CD4-positive, alpha-beta T cell treated with Interleukin-17A for 4 hours (primary cell): Measurements from ENCODE around the gene RPS15A.

Source experiments
- DNase-seq: peaks from one replicate; pipeline ENCODE4 v3.0.0-alpha.2; 2020; ENCODE audit warnings: mixed read lengths

Gene RPS15A

DNA sequence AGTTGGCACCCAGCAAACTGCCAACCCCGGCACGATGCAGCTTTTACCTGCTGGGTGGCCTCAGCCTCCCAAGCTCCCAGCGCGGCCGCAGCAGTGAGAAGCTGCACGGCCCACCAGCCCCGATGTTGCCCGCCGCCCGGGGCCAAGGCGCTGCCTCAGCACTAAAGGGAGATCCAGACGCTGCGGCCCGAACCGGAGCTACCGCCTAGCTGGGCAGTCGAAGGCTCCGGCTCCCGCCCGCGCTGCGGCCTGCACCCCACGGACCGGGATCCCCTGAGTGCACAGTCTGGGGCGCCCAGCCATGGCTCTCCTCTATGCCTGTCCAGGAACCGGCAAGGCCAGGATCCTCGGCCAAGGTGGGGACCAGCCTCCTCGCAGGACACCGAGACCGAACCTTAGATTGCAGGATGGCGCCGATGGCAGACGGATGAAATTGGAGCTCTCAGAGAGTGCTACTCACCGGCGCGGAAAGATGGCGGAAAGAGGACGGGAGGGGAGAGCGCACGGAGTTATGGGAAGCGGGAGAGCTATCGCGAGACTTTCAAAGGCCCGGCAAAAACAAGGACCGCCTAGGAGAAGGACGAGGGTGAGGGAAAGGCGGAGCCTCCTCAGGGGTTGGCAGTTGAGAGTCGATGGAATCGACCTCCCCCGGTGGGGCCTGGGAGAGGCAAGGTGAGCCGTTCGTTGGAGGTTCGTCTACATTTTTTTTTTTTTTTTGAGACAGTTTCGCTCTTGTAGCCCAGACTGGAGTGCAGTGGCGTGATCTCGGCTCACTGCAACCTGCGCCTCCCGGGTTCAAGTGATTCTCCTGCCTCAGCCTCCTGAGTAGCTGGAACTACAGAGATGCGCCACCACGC is at the start of gene RPS15A:
Gene RPS15A, minus strand, starts transcription at position 485 of the 857 bp plus-strand sequence. CDS start 1,221 bp downstream, outside the sequence.
- peak; percentile 91 for DNase-seq

DNA sequence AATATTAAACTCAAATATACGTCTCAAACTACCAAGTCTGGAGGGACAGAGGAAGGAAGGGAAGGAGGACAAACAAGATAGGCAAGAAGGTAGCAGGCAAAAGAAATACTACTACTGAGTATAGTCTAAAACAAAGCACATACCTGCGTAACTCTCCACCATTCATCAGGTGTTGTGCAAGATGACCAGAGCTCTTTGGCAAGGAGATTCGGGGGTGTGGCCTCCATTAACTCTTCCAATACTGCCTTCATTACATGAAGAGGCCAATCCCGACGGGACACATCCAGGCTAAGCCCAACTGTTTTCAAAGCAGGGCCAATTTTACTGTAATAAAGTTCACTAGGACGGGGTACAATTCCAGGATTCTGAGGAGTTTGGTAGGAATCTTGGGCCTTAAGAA is 49.4 kb upstream of the RPS15A start:
- DNase-seq = no peak

DNA sequence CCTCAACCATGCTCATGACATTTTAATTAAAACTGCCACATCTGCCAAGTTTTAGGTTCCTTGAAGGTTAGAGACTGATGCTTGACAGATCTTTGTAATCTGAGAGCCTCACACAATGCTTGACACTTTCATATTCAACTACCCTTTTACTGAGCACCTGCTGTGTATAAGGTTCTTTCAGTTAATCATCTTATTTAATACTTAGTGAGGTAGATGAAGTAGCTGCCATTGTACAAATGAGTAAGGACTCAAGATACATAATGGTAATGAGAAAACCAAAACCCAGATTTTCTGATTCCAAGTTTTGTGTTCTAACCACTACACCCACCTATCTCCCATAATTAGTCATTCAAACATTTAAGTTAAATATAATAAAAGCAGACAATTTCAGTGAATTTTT is 46.6 kb upstream of the RPS15A start:
- no peak for DNase-seq

DNA sequence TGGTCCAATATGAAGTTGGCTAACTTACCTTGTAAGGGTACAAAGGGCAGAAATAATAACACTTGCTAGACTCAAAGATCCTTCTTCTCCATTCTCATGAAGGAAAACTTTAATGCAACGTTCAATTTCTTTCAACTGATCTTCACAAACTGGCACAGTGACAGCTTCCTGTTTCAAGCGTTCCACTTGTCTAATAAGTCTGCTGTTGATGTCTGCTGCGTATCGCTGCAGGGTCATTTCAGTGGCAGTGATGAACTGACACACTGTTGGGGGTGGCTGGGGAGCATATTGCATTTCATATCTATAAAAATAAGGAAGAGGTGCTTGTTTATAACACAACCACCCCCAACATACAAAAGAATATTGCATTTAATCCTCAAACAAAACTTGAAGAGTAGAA is 44.7 kb upstream of the RPS15A start:
- no peak for DNase-seq

DNA sequence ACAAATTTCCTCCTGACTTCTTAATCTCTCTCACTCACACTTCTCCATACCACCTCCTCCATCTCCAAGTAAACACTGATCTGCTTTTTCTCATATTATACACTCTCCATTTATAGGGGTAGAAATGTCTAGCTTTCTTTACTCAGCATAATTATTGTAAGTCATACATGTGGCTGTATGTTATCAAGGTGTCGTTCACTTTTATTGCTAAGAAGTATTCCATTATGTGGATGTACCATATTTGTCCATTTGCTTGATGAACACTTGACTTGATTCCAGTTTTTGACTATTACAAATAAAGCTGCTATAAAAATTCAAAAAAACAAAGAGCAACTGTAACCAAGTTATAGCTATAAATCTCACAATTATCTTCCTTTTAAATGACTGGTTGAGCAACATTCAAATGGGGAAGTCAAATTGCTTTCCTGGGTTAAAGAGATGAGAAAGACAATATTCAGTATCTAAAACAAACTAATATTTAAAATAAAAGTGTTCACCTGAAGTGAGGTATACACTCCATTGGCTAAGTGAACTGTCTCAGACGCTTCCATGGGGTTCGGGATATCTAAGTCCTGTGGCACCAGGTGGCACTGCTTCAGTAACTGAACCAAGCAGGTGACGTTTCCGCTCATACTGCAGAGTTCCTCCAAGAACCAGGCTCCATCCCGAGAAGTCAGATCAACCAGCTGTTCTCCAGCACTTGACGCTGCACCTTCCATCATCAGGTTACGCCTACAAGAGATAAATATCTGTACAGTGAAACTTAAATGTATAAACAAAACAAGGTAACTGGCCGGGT is 43.8 kb upstream of the RPS15A start:
- no peak for DNase-seq

DNA sequence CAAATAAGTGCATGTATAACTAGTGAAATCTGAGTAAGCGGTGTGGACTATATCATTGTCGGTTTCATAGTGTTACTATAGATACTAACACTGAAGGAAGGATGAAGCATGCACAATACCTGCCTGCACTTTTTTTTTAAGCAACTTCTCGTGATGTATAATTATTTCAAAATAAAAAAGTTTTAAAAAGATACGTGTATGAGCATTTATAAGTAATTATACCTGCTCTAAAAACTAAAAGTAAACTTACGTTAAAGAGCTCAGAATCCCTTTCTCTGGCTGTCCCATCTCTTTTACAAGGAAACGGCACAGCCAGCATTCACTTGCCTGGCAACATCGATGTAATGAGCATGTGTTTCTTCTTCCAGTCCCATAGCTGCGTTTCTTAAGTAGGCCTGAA is 42.5 kb upstream of the RPS15A start:
- DNase-seq = no peak

DNA sequence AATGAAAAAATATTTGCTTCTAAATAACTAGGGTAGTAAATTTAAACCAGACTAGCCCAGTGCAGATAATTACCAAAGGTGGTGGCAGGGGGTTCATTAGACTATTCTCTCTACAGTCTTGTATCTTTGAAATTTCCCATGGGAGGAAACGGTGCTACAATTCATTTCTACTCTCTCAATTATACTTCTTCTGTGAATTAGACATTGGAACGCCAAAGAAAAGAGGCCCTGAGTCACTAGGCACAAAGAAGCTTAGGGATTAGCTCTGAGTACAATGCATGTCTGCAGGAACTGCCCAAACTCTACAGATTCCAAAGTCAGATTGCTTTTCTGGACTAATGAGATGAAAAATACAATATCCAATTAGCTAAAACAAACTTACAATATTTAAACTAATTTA is 41.9 kb upstream of the RPS15A start:
- no peak for DNase-seq

DNA sequence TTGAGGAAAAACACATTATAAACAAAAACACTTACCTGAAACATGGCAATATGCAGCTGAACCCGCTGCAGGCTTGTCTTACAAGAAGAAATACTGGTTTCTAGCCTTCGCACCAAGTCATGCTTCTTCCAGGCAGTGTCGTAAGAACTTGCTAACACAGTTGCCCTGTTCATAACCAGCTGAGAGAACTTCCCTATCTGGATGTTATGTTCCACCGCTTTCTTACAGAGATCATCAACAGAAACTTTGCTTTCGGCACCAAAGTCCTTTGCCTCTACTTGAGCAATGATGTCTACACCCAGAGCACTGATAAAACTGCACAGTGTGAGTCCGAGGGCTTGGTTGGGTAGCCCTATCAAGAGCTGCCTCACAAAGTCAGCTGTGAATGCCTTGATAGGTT is 39.1 kb upstream of the RPS15A start:
- DNase-seq = no peak

DNA sequence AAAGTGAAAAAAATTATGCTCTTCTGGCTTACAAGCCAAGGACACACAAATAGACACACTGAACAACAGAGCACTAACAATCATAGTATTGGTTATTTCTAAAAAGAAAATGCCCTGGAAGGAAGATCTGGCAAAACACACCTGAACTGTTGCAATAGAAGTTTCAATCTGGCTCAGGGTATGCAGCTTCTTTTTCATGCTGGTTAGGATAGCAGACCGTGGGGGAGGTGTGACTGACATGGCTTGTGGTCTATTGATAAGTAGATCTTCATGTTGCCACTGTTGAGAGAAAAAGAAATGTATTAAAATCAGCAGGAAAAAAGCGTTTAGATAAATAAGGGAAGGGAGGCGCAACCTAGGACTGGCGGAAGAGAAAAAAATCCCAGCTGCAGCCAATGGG is 37.8 kb upstream of the RPS15A start:
- no peak for DNase-seq

DNA sequence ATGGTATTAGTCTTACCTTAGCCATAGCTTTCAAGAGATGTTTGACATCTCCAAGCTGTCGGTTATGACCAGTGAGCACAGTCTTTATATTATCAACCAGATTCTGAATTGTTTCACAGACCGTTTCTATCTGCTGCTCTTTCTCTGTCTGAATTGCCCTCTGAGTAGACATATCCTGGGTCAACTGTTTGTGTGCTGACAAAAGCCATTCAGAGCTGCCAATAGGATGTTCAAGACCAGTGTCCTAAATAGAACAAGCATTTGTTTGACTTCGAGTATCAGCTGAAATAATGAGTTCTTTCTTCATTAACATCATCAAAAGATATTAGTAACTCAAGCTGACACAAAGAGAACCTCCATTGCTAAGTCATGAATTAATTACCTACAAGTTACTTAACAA is 26.2 kb upstream of the RPS15A start:
- no peak for DNase-seq

DNA sequence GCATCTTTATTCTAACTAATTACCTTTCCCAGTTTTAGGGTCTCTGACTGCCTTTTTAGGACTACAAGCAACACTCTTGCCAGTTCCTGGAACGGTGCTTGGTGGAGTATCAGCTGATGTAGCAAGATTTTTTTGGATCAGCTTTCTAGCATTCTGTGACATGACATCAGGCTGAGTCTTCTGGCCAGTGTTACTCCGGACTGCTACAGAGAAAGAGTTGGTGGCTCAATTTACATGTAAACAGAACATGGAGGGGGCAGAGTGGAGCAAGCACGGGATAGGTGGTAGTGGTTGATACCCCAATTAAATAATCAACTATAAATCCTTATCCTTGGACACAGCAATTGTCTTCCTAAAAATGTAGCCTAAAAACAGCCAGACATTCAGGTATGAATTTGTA is 21.8 kb upstream of the RPS15A start:
- DNase-seq = no peak

DNA sequence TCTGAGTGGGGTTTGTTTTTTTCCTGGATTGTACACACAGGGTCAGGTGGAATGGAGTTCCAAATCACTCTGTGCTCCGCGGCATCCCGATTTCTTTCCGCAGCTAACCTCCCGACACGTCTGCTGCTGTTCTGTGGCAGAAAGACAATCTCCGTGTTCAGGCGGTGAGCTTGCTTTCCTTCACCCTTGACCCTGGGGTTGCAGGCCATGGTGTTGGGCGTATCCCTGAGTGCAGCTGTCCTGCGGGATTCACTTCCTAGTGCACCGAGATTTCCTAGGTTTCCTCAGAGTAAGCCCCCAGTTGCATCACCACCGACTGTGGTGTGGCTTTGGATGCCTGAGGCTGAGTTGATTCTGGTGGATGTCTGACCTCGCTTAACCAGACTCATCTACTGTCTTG is 19.0 kb upstream of the RPS15A start:
- DNase-seq = no peak

DNA sequence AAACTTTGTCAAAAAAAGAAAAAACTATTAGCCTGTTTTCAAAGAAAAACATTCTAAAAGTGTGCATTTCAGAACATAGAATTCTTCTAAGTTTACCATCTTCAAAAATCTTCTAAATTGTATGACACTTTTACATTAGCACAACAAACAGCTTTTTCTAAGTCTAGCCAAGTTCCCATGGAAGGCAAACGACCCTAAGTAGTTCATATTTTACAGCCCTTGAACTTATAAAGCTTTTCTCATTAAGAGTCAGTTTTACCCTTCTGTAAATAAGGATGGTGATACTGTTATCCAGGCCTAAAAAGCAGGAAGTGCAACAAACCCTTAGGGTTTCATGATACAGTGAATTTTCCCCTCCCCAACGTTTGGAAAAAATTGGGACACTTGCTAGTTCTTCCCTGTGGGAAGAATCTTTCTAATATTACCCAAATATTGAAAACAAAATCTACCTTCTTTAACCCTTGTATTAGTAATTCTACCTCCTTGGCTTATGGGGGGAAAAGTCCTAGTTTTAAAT is 15.2 kb upstream of the RPS15A start:
- DNase-seq = no peak

DNA sequence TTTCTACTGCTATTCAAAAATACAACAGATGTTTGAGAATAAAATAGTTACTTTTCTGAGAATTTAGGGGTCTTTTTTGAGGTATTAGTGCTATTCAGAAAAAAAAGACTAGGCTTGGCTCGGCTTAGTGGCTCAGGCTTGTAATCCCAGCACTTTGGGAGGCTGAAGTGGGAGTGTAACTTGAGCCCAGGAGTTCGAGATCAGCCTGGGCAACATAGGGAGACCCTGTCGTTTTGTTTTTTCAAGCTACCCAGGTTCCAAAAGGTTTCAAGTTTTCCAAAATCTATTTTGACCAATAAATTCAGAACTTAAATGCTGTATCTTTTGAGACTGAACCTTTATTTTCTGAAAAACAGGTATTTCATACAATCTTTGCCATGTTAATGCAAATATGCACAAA is 14.4 kb upstream of the RPS15A start:
- no peak for DNase-seq

DNA sequence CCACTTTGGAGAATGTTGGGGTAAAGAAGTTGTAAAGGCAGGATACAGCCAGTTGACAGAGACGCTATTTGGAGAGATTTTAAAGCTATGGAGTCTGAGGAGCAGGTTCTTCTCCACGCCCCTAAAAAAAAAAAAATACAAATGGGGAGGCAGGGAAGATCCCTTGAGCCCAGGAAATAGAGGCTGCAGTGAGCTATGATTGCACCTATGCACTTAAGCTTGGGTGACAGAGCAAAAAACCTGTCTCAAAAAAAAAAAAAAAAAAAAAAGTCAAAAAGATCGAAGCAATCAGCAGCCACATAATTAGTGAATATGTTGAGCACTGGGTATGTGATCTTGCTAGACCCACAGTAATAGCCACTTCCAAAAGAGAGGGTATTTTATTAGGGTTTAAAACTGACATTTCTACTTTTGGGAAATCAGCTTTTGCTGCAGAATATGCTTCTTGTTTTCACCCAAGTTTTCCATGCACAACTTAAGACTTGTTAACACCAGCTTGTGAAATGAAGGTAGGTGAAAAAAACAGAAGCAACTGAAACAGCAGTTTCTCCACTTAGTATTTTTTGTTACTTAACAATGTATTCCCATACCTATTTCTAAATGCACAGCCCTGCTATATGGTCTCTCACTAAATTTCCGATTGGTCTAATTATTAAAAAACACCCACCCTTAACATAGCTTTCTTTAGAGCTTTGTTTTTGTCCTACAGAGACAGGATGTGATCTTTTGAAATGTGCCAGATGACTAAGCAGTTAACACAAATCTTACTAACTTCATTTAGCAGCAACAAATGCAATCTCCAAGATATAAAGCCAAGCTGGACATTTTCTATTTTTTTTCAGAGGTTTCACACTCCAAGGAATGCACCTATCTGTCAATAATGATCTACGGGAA is 13.7 kb upstream of the RPS15A start:
- DNase-seq = no peak

DNA sequence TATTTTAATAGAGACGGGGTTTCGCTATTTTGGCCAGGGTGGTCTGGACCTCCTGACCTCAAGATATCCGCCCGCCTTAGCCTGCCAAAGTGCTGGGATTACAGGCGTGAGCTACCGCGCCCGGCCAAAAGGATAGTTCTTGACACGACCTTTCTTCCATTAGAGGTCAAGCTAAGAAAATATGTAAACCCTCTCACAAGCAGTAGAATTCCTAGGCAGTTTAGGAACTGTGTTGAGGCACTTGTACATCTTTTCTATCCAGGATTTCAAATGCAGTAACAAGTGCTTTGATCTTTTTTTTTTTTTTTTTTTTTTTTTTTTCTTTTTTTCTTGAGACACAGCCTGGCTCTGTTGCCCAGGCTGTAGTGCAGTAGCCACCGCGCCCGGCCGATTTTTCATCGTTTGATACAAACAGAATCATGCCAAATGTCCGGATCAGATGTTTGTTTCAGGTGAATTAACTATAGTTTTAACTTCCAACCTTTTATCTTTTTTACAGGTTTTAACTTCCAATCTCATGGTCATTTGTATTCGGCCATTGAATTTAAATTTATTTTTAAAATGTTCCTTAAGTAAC is 12.7 kb upstream of the RPS15A start:
- DNase-seq = no peak

DNA sequence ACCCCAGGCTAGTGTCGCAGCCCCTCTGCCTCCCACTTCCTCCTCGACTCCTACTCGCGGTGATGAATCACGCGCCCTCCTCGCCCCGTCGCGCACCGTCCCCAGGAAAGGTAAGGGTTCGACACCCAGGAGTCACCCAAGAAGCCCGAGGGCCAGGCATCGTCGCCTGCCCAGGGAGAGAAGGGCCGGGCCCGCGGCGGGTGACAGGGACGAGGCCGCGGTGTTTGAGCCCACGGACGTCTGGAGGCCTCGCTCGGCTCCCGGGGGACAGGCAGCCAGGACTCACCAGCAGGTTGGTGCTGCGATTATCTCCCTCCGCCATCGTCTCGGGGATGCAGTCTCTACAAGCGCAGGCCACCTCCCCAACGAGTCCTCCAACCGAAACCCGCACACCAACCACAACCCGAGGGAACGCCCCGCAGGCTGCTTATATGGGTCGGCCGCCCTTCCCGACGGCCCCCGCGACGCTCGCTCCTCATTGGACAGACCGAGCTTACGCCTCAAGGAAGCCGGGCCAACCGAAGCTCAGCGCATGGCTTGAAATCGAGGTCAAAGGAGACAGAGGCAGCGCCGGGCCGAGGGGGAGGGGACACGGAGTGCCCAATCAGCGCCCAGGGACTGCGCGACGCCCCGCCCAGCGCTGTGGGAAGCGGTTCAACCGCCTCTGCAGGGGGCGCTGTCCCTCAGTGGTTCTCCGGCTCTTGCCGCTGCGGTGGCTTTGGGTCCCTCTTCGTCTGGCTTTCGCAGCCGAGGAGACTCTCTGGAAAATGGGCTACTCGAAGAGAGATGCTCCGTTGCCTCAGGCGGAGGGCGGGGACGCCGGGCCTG is 11.2 kb upstream of the RPS15A start, which contains the start of gene ARL6IP1:
Gene ARL6IP1, minus strand, starts transcription at position 405 of the 828 bp plus-strand sequence. Its CDS starts 83 bp downstream, at position 322.
- peak; percentile 99 for DNase-seq

DNA sequence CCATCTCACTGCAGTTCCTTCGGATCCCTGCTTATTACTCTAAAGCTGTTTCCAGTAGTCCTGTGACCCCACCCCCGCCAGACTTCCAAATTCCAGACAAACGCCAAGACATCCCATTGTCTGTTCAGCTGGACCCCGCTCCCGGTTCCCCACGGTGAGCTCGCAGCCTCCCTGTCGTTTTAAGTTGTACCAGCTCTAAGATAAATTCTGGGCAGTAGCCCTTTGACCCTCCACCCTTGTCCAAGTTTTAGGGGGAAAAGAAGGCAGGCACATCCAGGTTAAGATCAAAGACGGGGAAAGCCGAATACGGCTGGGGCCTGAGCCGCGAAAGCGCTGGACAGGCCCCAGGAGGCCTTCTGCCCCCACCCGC is 10.6 kb upstream of the RPS15A start:
- DNase-seq = no peak

DNA sequence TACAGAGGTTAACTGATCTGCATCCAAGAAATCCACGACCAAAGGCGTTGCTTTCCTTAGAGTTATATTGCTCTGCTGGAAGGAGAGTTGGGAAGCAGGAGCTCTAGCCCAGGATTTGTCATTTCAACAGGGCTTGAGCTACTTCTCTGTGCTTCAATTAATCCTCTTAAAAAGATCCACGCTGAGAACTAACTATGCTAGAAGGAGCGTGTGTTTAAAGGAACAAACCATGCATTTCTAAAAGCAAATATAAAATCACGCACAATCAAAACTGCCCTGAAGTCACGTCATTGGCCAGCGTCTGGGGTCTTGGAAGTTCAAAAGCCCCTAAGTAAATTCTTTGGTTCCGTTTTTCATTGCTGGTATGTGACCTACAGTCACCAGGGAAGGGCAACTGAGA is 10.2 kb upstream of the RPS15A start:
- no peak for DNase-seq

DNA sequence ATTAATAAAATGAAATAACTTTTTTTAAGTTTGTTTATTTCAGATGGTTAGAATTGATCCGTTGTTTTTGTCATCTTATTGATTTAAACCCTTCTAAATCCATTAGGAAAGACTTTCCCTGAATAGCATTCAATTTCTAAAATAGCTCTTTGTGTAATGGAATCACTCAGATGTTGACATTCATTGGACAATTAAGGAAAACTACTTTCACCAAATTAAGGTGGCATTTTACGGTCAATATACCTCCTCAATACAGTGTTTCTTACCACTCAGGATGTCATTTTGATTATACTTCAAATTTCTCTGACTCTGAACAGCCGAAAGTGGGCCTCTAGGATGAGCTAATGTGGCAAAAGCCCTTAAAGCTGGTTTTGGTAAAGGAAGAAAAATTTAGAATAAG is 9.4 kb upstream of the RPS15A start:
- no peak for DNase-seq

DNA sequence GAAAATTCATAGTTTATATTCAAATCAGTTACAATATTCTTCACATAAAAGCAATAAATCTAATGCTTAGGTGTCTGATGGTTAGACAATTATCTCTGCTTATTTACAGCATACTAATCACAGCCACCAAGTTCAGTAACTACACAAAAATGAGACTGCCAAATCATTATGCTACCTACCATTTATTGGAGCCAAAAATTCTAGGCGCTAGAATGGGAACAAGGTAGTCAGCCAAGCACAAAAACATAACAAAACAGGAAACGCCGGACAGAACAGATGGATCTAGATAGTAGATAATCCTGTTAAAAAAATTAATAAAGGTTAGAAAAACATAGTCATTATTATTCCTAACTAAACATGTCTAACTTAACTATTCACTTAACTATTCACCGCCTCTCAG is 7.6 kb upstream of the RPS15A start:
- DNase-seq = no peak

DNA sequence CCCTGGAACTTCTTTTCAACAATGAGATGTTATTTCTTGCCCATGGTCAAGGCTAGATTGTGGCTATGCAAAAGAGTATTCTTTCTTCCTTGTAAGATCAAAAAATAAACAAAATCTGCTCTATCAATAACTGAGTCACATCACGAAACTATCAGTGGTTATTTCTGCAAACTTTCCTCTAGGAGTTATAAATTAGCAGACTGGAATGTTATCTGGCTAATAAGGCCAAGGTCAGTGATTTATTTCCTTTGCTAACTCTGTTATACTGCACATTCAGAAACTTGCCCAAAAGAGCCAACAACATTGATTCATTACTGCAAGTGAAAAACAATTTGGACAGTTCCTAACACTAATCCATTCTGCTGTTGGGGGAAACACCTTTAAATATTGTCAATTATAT is 6.2 kb upstream of the RPS15A start:
- DNase-seq = no peak
